Smooth muscle cell (in vitro differentiated cells): Measurements from ENCODE around the gene CD300LD. TPM values are rescaled to one million over a fixed set of nuclear protein-coding genes. Genes with fewer than 3 reads are reported as not detected.

Source experiments
- DNase-seq: peaks from one replicate; lab custom pipeline; 2025; ENCODE audit not compliant: unreplicated experiment; lab: John Stamatoyannopoulos, UW
- H2AFZ ChIP-seq: fragments of 200-600 bp; sonication (generic); 2 replicates; pipeline ENCODE4 v1.6.0; 2016; ENCODE audit warnings: antibody characterized with exemption, low read depth, mild to moderate bottlenecking
- H3F3A ChIP-seq: fragments of 200-600 bp; sonication (generic); 2 replicates; pipeline ENCODE4 v1.6.0; 2017; ENCODE audit warnings: antibody characterized with exemption, low read depth
- H3K27ac ChIP-seq: fragments of 200-600 bp; sonication (generic); 2 replicates; pipeline ENCODE4 v1.5.1; 2016; ENCODE audit warnings: low read depth, mild to moderate bottlenecking
- H3K27me3 ChIP-seq: fragments of 200-600 bp; sonication (generic); 2 replicates; pipeline ENCODE4 v1.6.1; 2016; ENCODE audit warnings: low read depth, mild to moderate bottlenecking
- H3K36me3 ChIP-seq: fragments of 200-600 bp; sonication (generic); 2 replicates; pipeline ENCODE4 v1.5.1; 2016; ENCODE audit warnings: low read depth
- H3K4me1 ChIP-seq: fragments of 200-600 bp; sonication (generic); 2 replicates; pipeline ENCODE4 v1.5.1; 2016; ENCODE audit warnings: low read depth
- H3K4me2 ChIP-seq: fragments of 200-600 bp; sonication (generic); 2 replicates; pipeline ENCODE4 v1.6.0; 2016; ENCODE audit warnings: mild to moderate bottlenecking
- H3K4me3 ChIP-seq: fragments of 200-600 bp; sonication (generic); 2 replicates; pipeline ENCODE4 v1.5.1; 2016; ENCODE audit warnings: mild to moderate bottlenecking
- H3K79me2 ChIP-seq: fragments of 200-600 bp; sonication (generic); 2 replicates; pipeline ENCODE4 v1.6.0; 2016; ENCODE audit warnings: low read depth, mild to moderate bottlenecking
- H3K9ac ChIP-seq: fragments of 200-600 bp; sonication (generic); 2 replicates; pipeline ENCODE4 v1.6.0; 2016; ENCODE audit warnings: low read depth
- H3K9me3 ChIP-seq: fragments of 200-600 bp; sonication (generic); replicated peaks from 2 replicates; pipeline ENCODE4 v1.5.1; 2016; ENCODE audit warnings: low read depth
- H4K20me1 ChIP-seq: fragments of 200-600 bp; sonication (generic); 2 replicates; pipeline ENCODE4 v1.6.0; 2016; ENCODE audit warnings: low read depth
- WGBS: methylation state at CpG from one replicate; pipeline ENCODE4 v1.1.7; 2016; ENCODE audit warnings: low lambda C conversion rate; 5-methylcytosine and 5-hydroxymethylcytosine counted together
- polyA plus RNA-seq: library from polyadenylated mRNA; unstranded; fragments of >200 nt; fragmentation: Nextera tagmentation; extraction: Ambion mirVana; gene quantifications from 2 replicates; pipeline ENCODE4 v1.2.1, GENCODE V29; 2016
- total RNA-seq: library from RNA; depleted of rRNA; stranded (reverse); fragments of >200 nt; gene quantifications from 2 replicates; pipeline ENCODE4 v1.2.3, GENCODE V29; 2014
- TF ChIP-seq, protein P1 (sequence below): fragments of 200-600 bp; sonication (generic); IDR thresholded peaks from 2 replicates; pipeline ENCODE4 v1.5.1; 2017; ENCODE audit warnings: borderline replicate concordance, mild to moderate bottlenecking, antibody characterized with exemption; ENCODE audit not compliant: insufficient read depth, poor library complexity, severe bottlenecking

CD300LD gene
- total and polyA plus RNA-seq, 2 experiments from 2014 or later: not detected

DNA sequence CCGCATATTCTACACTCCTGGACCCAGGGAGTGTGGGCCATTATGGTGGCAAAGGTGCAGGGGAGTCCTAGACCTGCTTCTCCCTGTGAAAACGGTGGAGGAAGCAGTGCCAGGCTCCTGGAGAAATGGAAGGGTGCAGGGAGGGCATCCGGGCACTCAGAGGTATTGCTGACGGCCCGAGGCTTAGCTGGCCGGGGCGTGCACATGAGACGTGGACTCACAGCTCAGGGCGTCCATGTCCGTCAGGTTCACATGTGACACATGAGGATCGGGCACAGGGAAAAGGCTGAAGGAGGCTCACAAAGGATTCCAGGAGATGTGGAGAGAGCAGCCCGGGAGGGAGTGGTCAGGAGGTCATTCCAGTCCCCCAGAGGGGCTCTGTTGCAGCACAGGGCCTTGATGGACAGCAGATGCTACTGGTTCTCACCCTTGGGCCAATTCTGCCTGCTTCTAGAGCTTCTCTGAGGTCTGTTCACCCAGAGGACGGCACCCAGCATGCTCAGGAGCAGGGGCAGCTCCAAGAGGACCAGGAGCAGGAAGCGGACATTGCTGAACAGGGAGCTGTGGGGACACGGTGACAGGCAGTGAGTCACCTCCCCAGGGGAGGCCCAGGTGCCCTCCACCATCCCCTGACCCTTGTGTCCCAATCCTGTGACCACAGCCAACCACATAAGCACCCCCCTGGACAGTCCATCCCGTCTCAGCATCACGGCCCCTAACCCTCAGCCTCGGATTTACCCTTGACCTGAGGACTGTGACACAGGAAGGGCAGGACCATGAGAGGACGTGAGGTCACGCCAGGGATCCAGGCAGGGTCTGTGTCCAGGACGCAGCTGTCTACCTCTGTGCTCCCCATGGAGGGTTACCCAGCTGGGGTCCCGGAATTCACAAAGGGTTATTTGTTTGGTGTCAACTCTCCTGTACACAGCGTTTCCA, 50.6 kb downstream of the CD300LD start:
- no peaks in the 10 kb centered on the region for H3K4me1 ChIP-seq
- 85% methylated on average over 23 of the region's 23 CpGs for WGBS
- no peaks in the 10 kb centered on the region for H4K20me1 ChIP-seq
- H3K9me3 ChIP-seq: no peaks in the 10 kb centered on the region
- H3K4me2 ChIP-seq: no peak overlapping the region
- H3K4me3 ChIP-seq: no peak overlapping the region
- H3K27me3 ChIP-seq: peaks cover 33% of the 10 kb centered on the region
- no peaks in the 10 kb centered on the region for H3K79me2 ChIP-seq
- no peaks in the 10 kb centered on the region for H3K36me3 ChIP-seq
- no peak overlapping the region for H2AFZ ChIP-seq
- H3K27ac ChIP-seq: no peak overlapping the region
- TF ChIP-seq, protein P1, sequence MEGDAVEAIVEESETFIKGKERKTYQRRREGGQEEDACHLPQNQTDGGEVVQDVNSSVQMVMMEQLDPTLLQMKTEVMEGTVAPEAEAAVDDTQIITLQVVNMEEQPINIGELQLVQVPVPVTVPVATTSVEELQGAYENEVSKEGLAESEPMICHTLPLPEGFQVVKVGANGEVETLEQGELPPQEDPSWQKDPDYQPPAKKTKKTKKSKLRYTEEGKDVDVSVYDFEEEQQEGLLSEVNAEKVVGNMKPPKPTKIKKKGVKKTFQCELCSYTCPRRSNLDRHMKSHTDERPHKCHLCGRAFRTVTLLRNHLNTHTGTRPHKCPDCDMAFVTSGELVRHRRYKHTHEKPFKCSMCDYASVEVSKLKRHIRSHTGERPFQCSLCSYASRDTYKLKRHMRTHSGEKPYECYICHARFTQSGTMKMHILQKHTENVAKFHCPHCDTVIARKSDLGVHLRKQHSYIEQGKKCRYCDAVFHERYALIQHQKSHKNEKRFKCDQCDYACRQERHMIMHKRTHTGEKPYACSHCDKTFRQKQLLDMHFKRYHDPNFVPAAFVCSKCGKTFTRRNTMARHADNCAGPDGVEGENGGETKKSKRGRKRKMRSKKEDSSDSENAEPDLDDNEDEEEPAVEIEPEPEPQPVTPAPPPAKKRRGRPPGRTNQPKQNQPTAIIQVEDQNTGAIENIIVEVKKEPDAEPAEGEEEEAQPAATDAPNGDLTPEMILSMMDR: no peak
- H3K9ac ChIP-seq: no peak overlapping the region
- H3F3A ChIP-seq: no peaks in the 10 kb centered on the region
- no peak for DNase-seq

DNA sequence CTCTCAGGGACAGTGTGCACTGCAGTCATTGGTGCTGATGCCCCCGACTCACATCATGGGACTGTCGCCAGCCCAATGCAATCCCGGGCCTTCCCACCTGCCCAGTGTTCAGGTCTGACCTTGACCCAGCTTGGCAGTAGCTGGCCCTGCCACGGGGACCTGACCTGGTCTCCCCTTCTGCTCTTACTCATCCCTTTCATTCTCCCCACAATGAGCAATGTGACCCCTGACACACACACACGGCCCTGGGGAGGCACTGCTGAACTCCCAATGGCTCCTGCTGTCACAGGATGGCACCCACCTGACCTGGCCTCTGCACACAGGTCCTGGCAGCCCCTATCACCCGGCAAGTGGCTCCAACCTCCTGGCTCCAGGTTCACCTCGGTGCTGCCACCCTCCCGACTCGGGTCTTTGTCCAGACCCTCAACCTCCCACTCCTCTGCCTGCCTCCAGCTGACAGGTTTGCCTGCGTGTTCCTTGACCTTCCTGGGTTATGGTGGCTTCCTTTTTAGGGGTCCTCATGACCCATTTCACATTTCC, 52.7 kb downstream of the CD300LD start:
- 85% methylated on average over 10 of the region's 10 CpGs for WGBS
- DNase-seq: no peak

GRCh38 chr17:74536890-74537289, 55.2 kb downstream of the CD300LD start:
- Histone ChIP-seq H3K4me3 (no peak overlapping the region), H3F3A (no peaks in the 10 kb centered on the region), H2AFZ (no peak overlapping the region), H3K36me3 (no peaks in the 10 kb centered on the region), H3K4me2 (no peak overlapping the region), H3K27ac (no peak overlapping the region), H3K79me2 (no peaks in the 10 kb centered on the region), H3K4me1 (no peaks in the 10 kb centered on the region), H4K20me1 (no peaks in the 10 kb centered on the region), H3K9ac (no peak overlapping the region), H3K27me3 (peaks cover 34% of the 10 kb centered on the region), H3K9me3 (no peaks in the 10 kb centered on the region)
- 78% methylated on average over 3 of the region's 3 CpGs for WGBS
- TF ChIP-seq, protein P1: no peak
- no peak for DNase-seq

More for the DNA sequence above, 52.7 kb downstream of the CD300LD start:
- H3K4me2 ChIP-seq: no peak overlapping the region
- no peak overlapping the region for H3K9ac ChIP-seq
- no peak overlapping the region for H3K27ac ChIP-seq
- H2AFZ ChIP-seq: no peak overlapping the region
- peaks cover 34% of the 10 kb centered on the region for H3K27me3 ChIP-seq
- no peaks in the 10 kb centered on the region for H3F3A ChIP-seq
- H3K4me3 ChIP-seq: no peak overlapping the region
- H3K4me1 ChIP-seq: no peaks in the 10 kb centered on the region
- TF ChIP-seq, protein P1: no peak
- H4K20me1 ChIP-seq: no peaks in the 10 kb centered on the region
- H3K79me2 ChIP-seq: no peaks in the 10 kb centered on the region
- H3K9me3 ChIP-seq: no peaks in the 10 kb centered on the region
- no peaks in the 10 kb centered on the region for H3K36me3 ChIP-seq

DNA sequence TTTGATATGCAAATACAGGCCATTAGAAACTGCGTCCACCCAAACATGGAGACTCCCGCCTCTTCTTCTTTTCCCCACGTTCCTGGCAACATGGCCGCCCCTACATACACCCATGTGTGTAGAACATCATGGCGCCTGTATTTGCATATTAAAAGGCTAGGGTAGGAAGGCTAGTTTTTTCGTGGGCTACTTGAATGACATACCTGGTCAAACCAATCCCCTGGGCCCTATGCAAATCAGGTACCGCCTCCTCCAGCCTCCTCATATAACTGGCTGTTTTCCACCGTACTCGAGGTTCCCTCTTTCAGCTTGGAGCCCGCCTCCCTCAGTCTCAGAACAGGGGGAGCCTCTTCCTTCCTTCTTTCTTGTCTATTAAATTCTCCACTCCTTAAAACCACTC, 60.0 kb downstream of the CD300LD start:
- no peak overlapping the region for H3K9ac ChIP-seq
- H3K27ac ChIP-seq: no peak overlapping the region
- 70% methylated on average over 10 of the region's 10 CpGs for WGBS
- TF ChIP-seq, protein P1: no peak
- no peak overlapping the region for H3K4me2 ChIP-seq
- no peak for DNase-seq
- peaks cover 14% of the 10 kb centered on the region for H3K27me3 ChIP-seq
- no peaks in the 10 kb centered on the region for H4K20me1 ChIP-seq
- no peaks in the 10 kb centered on the region for H3K4me1 ChIP-seq
- no peaks in the 10 kb centered on the region for H3F3A ChIP-seq
- no peaks in the 10 kb centered on the region for H3K36me3 ChIP-seq
- H3K79me2 ChIP-seq: no peaks in the 10 kb centered on the region
- no peaks in the 10 kb centered on the region for H3K9me3 ChIP-seq
- no peak overlapping the region for H2AFZ ChIP-seq
- no peak overlapping the region for H3K4me3 ChIP-seq
